ENCODE data around the gene PDPN.

Gene PDPN

GRCh38 chr1:13616234-13616633 lies 32.6 kb downstream of the PDPN start:
- DNase-seq (ENCODE audit: insufficient read length, low spot score), result no peak
- no peak for FAIRE-seq

- DNase-seq (ENCODE audit: insufficient read length, low spot score) (no peak), FAIRE-seq (no peak)
Measured at GRCh38 chr1:13617108-13617507, 33.5 kb downstream of the PDPN start.

GRCh38 chr1:13617773-13618172 lies 34.1 kb downstream of the PDPN start:
- no peak for DNase-seq (ENCODE audit: insufficient read length, low spot score)
- FAIRE-seq, result no peak

- DNase-seq (ENCODE audit: insufficient read length, low spot score) (no peak), FAIRE-seq (no peak)
Measured at GRCh38 chr1:13618483-13618882, 34.9 kb downstream of the PDPN start.

GRCh38 chr1:13619909-13620308 lies 36.3 kb downstream of the PDPN start:
- DNase-seq (ENCODE audit: insufficient read length, low spot score) (no peak), FAIRE-seq (no peak)

- no peak for DNase-seq (ENCODE audit: insufficient read length, low spot score)
Measured at GRCh38 chr1:13620825-13621224, 37.2 kb downstream of the PDPN start.

GRCh38 chr1:13622446-13622845 lies 38.8 kb downstream of the PDPN start:
- no peak for DNase-seq (ENCODE audit: insufficient read length, low spot score)
- no peak for FAIRE-seq

More at GRCh38 chr1:13620825-13621224, 37.2 kb downstream of the PDPN start:
- no peak for FAIRE-seq

- no peak for DNase-seq (ENCODE audit: insufficient read length, low spot score)
Measured at GRCh38 chr1:13623021-13623637, 39.5 kb downstream of the PDPN start.

GRCh38 chr1:13624526-13624925 lies 40.9 kb downstream of the PDPN start:
- DNase-seq (ENCODE audit: insufficient read length, low spot score) (no peak), FAIRE-seq (no peak)

More at GRCh38 chr1:13623021-13623637, 39.5 kb downstream of the PDPN start:
- FAIRE-seq, result no peak

- no peak for FAIRE-seq
- DNase-seq (ENCODE audit: insufficient read length, low spot score), result no peak
Measured at GRCh38 chr1:13627127-13627526, 43.5 kb downstream of the PDPN start.

GRCh38 chr1:13628218-13628617 lies 44.6 kb downstream of the PDPN start:
- FAIRE-seq, result no peak

GRCh38 chr1:13628711-13629110 lies 45.1 kb downstream of the PDPN start:
- DNase-seq (ENCODE audit: insufficient read length, low spot score) (no peak), FAIRE-seq (peak; percentile 31)

More at GRCh38 chr1:13628218-13628617, 44.6 kb downstream of the PDPN start:
- DNase-seq (ENCODE audit: insufficient read length, low spot score), result no peak

- DNase-seq (ENCODE audit: insufficient read length, low spot score) (no peak), FAIRE-seq (no peak)
Measured at GRCh38 chr1:13642306-13643004, 58.8 kb downstream of the PDPN start.

- DNase-seq (ENCODE audit: insufficient read length, low spot score), result no peak
- no peak for FAIRE-seq
Measured at GRCh38 chr1:13643017-13643416, 59.4 kb downstream of the PDPN start.

GRCh38 chr1:13646521-13646920 lies 62.9 kb downstream of the PDPN start:
- FAIRE-seq (no peak), DNase-seq (ENCODE audit: insufficient read length, low spot score) (no peak)

- FAIRE-seq (no peak), DNase-seq (ENCODE audit: insufficient read length, low spot score) (no peak)
Measured at GRCh38 chr1:13651279-13651678, 67.6 kb downstream of the PDPN start.

GRCh38 chr1:13652238-13652637 lies 68.6 kb downstream of the PDPN start:
- DNase-seq (ENCODE audit: insufficient read length, low spot score), result no peak
- FAIRE-seq, result no peak

GRCh38 chr1:13661539-13661938 lies 77.9 kb downstream of the PDPN start:
- DNase-seq (ENCODE audit: insufficient read length, low spot score) (no peak), FAIRE-seq (no peak)

- no peak for DNase-seq (ENCODE audit: insufficient read length, low spot score)
- no peak for FAIRE-seq
Measured at GRCh38 chr1:13662493-13662892, 78.9 kb downstream of the PDPN start.

- FAIRE-seq, result no peak
- DNase-seq (ENCODE audit: insufficient read length, low spot score), result no peak
Measured at GRCh38 chr1:13663969-13664368, 80.3 kb downstream of the PDPN start.

GRCh38 chr1:13664451-13664850 lies 80.8 kb downstream of the PDPN start:
- FAIRE-seq, result no peak
- no peak for DNase-seq (ENCODE audit: insufficient read length, low spot score)

- FAIRE-seq, result no peak
- DNase-seq (ENCODE audit: insufficient read length, low spot score), result no peak
Measured at GRCh38 chr1:13666317-13666716, 82.7 kb downstream of the PDPN start.
